ENCODE data around the gene BCKDK.

BCKDK gene

DNA sequence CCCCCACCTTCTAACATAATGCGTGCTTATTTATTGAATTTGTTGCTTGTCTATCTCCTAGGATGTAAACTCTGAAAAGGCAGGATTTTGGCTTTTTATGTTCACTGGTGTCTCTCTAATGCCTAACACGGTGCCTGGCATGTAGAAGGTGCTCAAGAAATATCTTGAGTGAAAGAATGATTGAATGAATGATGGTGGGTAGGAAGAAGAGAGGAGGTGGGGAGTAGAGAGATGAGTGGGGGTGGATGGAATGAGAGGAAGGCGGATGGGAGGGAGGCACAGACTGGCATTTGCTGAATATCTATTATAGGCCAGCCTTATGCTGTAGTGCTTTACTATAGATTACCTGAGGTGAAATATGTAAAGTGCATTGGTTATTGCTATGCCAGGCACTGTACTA lies 39.4 kb downstream of the BCKDK start:
- ATAC-seq, result no peak
- TF ChIP-seq ZNF8 (CRISPR knock-in tag; IDR thresholded peaks at IDR 0.05) (no peak), BACH2 (CRISPR knock-in tag; IDR thresholded peaks at IDR 0.05; ENCODE audit: borderline replicate concordance) (no peak), CSDC2 (CRISPR knock-in tag; IDR thresholded peaks at IDR 0.05) (no peak), TOX (CRISPR knock-in tag; IDR thresholded peaks at IDR 0.05; ENCODE audit: borderline replicate concordance) (no peak), SNAI2 (CRISPR knock-in tag; IDR thresholded peaks at IDR 0.05) (no peak), ARNTL (CRISPR knock-in tag; IDR thresholded peaks at IDR 0.05; ENCODE audit: borderline replicate concordance, low read depth) (no peak)
- TF ChIP-seq, protein P1, sequence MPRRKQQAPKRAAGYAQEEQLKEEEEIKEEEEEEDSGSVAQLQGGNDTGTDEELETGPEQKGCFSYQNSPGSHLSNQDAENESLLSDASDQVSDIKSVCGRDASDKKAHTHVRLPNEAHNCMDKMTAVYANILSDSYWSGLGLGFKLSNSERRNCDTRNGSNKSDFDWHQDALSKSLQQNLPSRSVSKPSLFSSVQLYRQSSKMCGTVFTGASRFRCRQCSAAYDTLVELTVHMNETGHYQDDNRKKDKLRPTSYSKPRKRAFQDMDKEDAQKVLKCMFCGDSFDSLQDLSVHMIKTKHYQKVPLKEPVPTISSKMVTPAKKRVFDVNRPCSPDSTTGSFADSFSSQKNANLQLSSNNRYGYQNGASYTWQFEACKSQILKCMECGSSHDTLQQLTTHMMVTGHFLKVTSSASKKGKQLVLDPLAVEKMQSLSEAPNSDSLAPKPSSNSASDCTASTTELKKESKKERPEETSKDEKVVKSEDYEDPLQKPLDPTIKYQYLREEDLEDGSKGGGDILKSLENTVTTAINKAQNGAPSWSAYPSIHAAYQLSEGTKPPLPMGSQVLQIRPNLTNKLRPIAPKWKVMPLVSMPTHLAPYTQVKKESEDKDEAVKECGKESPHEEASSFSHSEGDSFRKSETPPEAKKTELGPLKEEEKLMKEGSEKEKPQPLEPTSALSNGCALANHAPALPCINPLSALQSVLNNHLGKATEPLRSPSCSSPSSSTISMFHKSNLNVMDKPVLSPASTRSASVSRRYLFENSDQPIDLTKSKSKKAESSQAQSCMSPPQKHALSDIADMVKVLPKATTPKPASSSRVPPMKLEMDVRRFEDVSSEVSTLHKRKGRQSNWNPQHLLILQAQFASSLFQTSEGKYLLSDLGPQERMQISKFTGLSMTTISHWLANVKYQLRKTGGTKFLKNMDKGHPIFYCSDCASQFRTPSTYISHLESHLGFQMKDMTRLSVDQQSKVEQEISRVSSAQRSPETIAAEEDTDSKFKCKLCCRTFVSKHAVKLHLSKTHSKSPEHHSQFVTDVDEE (CRISPR knock-in tag; IDR thresholded peaks at IDR 0.05), result no peak

DNA sequence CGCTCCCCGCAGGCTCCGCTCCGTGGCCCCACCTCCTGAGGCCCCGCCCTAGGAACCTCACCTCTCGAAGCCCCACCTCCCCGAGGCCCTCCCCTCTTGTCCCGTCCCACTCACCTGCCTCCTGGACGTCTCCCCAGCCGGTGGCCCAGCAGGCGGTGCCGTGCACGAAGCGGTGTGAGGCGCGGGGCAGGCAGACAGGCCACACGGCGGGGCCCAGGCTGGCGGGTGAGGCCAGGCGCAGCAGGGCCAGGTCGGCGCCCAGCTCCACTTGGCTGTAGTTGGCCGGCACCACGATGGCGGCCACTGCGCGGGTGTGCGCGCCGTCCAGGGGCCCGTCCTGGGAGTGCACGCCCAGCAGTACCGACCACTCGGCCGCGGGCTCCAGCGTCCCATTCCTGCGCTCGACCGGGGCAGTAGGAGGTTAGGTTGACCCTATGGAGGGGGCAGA lies 40.1 kb downstream of the BCKDK start:
- no peak for TF ChIP-seq ZFP3 (CRISPR knock-in tag; IDR thresholded peaks at IDR 0.05)
- TF ChIP-seq ESRRG (CRISPR knock-in tag; IDR thresholded peaks at IDR 0.05), result no peak
- TF ChIP-seq, protein P2, sequence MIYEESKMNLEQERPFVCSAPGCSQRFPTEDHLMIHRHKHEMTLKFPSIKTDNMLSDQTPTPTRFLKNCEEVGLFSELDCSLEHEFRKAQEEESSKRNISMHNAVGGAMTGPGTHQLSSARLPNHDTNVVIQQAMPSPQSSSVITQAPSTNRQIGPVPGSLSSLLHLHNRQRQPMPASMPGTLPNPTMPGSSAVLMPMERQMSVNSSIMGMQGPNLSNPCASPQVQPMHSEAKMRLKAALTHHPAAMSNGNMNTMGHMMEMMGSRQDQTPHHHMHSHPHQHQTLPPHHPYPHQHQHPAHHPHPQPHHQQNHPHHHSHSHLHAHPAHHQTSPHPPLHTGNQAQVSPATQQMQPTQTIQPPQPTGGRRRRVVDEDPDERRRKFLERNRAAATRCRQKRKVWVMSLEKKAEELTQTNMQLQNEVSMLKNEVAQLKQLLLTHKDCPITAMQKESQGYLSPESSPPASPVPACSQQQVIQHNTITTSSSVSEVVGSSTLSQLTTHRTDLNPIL (CRISPR knock-in tag; IDR thresholded peaks at IDR 0.05; ENCODE audit: low read depth), result no peak
- no peak for TF ChIP-seq PPARA (CRISPR knock-in tag; IDR thresholded peaks at IDR 0.05; ENCODE audit: borderline replicate concordance)
- TF ChIP-seq RARB (CRISPR knock-in tag; IDR thresholded peaks at IDR 0.05), result no peak
- no peak for TF ChIP-seq CSRNP3 (CRISPR knock-in tag; IDR thresholded peaks at IDR 0.05)
- no peak for TF ChIP-seq TOX (CRISPR knock-in tag; IDR thresholded peaks at IDR 0.05; ENCODE audit: borderline replicate concordance)
- TF ChIP-seq ZFP30 (CRISPR knock-in tag; IDR thresholded peaks at IDR 0.05), result no peak
- TF ChIP-seq CSDC2 (CRISPR knock-in tag; IDR thresholded peaks at IDR 0.05), result no peak
- TF ChIP-seq BACH2 (CRISPR knock-in tag; IDR thresholded peaks at IDR 0.05; ENCODE audit: borderline replicate concordance), result no peak
- TF ChIP-seq, protein P1 (CRISPR knock-in tag; IDR thresholded peaks at IDR 0.05), result no peak
- TF ChIP-seq ZNF70 (CRISPR knock-in tag; IDR thresholded peaks at IDR 0.05), result no peak
- no peak for TF ChIP-seq ARNTL (CRISPR knock-in tag; IDR thresholded peaks at IDR 0.05; ENCODE audit: borderline replicate concordance, low read depth)
- no peak for TF ChIP-seq GLIS3 (CRISPR knock-in tag; IDR thresholded peaks at IDR 0.05)
- TF ChIP-seq SNAI2 (CRISPR knock-in tag; IDR thresholded peaks at IDR 0.05), result no peak
- TF ChIP-seq ISL1 (CRISPR knock-in tag; IDR thresholded peaks at IDR 0.05), result no peak
- TF ChIP-seq ZNF8 (CRISPR knock-in tag; IDR thresholded peaks at IDR 0.05), result no peak
- ATAC-seq, result no peak

DNA sequence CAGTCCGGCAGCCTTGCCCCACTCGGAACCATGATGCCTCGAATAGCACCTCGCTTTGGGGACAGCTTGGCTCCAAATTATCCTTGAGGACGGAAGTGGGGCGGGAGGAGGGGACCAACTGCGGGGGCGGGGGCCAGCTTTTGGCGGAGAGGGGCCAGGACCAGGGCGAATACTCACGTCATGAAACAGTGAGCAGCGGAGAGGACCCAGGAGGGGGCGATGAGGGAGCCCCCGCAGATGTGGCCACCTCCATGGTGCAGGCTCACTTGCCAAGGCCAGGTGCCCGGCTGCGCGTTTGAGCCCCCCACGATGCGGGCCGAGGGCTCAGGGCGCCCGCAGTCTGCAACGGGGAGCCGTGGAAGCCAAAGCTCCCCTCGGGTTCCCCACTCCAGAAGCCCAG lies 40.7 kb downstream of the BCKDK start:
- ATAC-seq, result no peak
- TF ChIP-seq ESRRG (CRISPR knock-in tag; IDR thresholded peaks at IDR 0.05) (no peak), ISL1 (CRISPR knock-in tag; IDR thresholded peaks at IDR 0.05) (no peak), OSR1 (CRISPR knock-in tag; IDR thresholded peaks at IDR 0.05) (no peak)

- ATAC-seq, result no peak
- TF ChIP-seq ARNTL (CRISPR knock-in tag; IDR thresholded peaks at IDR 0.05; ENCODE audit: borderline replicate concordance, low read depth) (no peak), TCF4 (CRISPR knock-in tag; IDR thresholded peaks at IDR 0.05; ENCODE audit: borderline replicate concordance) (no peak), POU6F1 (CRISPR knock-in tag; IDR thresholded peaks at IDR 0.05; ENCODE audit: borderline replicate concordance, low read depth) (no peak), ZNF565 (CRISPR knock-in tag; conservative IDR thresholded peaks at IDR 0.05; ENCODE audit: low read depth) (no peak)
Observed at GRCh38 chr16:31149332-31149731, 41.1 kb downstream of the BCKDK start.
